GM18498 (cell line): ENCODE measurements around the gene ACAA1.
"Not testable (repeated sequence)": the region's sequence is repeated elsewhere in the genome, so short reads cannot be mapped to it uniquely, and the experiment has no call there.

Experiments
- ATAC-seq: cut with Tn5 transposase; IDR thresholded peaks from one replicate; pipeline ENCODE4 v1.9.1; 2021; ENCODE audit warnings: mild to moderate bottlenecking, moderate library complexity; ENCODE audit not compliant: unreplicated experiment

ACAA1 gene

GRCh38 chr3:38107911-38108648 is 28.8 kb downstream of the ACAA1 start:
- no peak for ATAC-seq

DNA sequence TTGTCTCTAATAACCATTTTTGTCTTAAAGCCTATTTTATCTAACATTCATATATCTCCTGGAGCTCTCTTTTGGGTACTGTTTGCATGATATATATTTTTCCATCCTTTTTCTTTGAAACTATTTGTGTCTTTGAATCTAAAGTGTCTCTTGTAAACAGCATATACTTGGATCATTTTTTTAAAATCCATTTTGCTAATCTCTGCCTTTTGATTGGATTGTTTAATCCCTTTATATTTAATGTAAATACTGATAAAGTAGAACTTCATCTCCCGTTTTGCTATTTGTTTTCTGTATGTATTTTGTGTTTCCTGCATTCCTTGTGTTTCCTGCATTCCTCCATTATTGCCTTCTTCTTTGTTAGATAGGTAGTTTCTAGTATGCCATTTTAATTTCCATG is 31.4 kb downstream of the ACAA1 start:
- ATAC-seq = no peak

- ATAC-seq = no peak
Measured at GRCh38 chr3:38102444-38102814, 34.5 kb downstream of the ACAA1 start.

DNA sequence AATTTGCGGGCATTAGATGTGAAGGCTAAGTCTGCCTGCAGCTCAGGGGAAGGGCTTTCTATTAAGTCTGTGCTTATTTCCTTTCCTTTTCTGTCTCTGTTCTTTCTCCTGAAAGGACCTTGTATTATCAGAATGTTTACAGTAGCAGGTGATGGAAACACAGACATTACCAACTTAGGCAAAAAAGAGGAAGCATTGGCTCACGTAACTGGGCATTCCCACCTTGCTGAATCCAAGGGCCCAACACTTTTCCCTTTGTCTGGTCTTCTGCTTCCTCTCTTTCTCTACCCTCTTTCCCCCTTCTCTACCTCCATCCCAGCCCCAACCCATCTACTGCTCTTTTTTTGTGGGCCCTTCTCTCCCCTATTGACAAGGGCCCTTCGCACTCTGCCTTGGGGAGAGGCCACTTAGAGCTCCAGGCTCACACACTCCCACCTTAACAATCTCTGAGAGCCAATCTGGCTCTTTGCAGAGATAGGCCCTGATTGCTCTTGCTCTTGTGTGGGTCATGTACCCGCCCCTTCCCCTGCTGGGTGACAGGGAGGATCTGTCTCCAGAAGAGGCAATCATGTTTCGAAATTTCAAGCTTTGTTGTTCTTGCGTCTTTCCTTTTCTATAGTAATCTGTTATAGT is 35.0 kb downstream of the ACAA1 start:
- ATAC-seq = no peak

DNA sequence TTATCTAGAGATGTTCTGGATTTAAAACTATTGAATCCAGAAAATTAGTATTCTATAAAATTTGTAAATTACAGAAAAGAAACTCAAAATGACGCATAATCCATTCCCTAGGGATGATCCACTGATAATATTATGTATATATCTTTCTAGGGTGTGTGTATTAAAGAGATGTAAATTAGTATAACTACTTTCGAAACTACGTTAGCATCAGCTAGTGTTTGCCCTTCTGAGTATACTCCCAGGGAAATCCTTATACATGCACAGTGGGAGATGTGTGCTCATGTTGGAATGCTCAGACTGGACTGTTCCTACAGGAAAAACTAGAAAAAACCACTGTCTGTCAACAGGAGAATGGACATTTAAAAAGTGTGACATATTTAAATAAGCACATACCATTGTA is 36.4 kb downstream of the ACAA1 start:
- no peak for ATAC-seq

DNA sequence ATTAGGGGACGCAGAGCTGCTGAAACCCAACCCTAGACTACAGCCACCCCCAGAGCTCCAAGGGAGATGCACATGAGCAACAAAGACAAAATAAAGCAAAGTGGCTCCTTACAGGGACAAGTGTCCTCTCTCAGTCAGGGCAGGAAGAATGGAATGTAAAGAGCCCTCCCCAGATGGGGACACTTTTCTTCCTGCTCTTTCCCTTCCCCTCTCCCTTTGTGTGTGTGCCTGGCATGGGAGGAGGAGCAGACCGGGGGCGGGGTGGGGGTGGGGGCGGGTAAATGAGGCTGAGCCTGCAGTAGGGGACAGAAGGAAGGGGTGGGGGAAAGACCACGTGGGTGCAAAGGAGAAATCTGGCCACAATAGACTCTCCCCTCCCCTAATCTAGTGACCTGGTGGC is 37.4 kb downstream of the ACAA1 start:
- no peak for ATAC-seq

DNA sequence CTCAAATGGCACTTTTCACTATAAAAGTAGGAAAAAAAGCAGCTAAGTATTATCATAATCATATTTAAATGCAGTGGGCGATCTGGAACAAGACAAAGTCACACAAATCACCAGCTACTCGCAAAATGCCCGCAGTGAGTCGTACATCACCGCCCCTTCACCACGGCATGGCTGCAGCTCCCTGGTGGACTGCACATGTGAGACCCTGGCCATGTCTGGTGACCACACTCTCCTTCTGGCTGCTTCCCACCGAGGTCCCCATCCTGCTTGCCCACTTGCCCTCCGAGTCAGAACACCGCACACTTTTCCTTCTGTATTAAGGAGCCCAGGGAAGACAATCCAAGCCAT is 38.6 kb downstream of the ACAA1 start:
- no peak for ATAC-seq

GRCh38 chr3:38097446-38098375 is 39.2 kb downstream of the ACAA1 start:
- ATAC-seq = no peak

DNA sequence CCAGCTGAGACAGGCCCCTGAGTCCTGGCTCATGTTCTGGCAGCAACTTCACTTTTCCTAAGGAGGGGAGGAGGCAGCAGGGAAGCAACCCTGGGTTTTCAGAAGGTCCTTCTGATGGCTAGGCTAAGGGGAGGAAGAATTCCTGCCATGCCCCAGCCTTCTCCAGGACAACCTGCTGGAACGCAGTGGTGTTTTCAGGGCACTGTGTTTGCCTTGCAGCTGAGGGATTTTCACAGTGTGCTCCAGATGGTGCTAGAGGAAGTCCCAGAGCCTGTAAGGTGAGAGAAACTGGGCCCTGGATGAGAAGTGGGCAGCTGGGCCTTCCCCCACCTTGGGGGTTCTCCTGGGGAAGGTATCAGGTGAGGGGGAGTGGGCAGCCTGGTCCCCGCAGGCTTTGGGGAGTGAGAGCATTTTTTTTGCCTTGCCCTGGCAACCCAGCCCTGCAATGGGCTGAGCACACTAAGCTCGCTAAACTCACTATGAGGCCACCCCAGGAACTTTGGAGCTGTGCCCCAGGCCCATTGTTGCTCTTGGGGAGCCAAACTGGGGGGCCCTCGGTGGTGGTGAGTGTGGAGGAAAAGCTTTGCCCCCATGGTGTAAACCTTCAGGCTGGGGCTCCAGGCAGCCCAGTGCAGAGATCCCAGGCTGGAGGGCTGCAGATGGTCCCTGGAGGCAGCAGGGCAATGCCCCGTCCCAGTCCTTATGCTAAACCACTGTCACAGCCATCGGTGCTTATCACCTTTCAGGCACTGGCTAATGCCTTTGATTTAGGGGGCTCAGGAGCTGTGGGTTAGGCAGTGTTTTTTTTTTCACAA is 41.1 kb downstream of the ACAA1 start:
- no peak for ATAC-seq

DNA sequence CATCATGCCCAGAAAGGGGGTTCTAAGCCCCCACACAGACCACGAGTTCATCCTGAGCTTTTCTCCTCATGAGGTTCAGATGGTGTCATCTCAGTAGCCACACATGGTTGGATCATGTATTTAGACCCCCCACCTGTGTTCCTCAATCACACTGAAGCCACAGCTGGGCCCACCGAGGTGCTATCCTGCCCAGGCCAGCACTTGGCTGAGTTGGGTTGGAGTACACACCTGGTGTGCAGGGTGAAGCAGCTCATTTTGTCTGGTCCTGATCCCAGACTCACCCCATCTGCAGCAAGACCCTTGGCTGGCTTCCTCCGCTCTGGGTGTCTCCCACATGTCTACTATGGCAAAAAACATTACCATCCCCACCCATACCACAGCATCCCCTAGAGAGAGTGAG is 41.9 kb downstream of the ACAA1 start:
- ATAC-seq = no peak

- no peak for ATAC-seq
Measured at GRCh38 chr3:38090453-38090852, 46.5 kb downstream of the ACAA1 start.

- ATAC-seq = no peak
Measured at GRCh38 chr3:38089163-38089562, 47.8 kb downstream of the ACAA1 start.

DNA sequence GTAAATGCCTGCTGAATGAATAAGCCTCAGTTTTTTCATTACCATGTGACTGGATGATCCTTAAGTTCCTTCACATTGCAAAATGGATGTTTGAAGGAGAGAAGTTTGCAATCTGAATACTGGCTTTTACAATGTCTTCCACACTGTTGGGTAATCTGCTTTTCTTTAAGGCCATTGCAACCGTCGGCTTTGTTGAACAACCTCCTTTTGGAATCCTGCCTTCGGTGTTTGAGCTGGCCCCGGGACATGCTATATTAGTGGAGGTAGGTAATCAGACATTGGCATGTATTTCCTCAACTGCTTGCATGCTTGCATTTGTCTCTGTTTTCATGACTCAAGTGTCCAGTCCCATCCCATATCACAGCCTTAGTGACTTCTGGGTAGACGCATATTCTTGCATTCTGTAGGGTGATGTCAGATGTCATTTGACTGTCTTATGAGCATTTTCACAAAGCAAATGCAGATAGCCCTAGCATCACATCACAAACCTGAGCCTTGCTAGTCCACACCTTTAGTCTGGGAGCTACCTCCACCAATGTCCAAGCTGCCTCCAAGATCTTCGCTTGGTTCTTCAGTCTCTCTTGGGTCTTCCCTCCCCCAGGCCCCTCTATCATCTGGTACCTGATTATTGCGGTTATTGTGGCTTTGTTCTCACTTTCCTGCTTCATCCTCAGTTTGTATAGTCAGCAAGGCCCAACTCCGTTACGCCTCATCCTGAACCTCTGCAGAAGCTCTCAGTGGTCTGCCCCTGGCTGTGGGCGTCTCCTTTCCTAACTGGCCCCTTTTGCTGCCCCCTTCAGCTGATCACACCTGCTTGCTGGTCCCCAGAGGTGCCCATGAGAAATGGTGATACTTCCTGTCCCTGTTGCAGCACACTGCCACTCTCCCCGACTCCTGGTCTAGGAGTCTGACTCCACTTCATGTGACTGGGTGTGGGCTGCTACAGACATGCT is 48.5 kb downstream of the ACAA1 start:
- ATAC-seq = no peak

GRCh38 chr3:38087278-38087677 is 49.6 kb downstream of the ACAA1 start:
- ATAC-seq = not testable (repeated sequence)

- no peak for ATAC-seq
Measured at GRCh38 chr3:38086496-38086895, 50.4 kb downstream of the ACAA1 start.

GRCh38 chr3:38085943-38086324 is 51.0 kb downstream of the ACAA1 start:
- no peak for ATAC-seq

DNA sequence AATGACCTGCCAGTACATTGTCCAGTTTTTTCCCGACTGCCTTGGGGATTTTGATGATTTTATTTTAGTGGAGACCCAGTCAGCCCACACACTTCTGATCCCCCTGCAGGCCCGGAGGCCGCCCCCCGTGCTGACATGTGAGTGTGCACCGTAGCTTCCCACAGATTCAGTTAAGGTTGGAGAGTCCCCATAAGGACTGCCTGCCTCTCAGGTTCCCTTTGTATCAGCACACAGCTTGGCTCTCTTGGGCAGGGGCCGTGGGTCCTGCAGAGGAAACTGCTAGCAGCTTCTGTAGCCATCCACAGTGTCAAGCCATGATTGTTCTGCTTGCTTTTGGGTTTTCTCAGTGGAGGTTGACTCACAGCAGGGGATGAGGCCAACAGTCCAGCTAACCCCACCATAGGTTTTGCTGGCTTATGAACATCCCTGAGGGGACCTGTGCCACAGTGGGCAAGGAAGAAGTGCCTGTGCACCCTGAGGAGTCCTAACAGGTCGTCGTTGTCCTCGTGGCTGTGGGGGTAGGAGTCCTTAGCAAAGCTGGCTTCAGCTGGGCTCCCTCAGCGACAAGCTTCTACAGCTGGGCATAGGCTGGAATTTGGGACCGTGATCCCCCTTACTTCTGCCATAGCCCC is 51.5 kb downstream of the ACAA1 start:
- no peak for ATAC-seq

GRCh38 chr3:38084334-38085310 is 52.3 kb downstream of the ACAA1 start:
- no peak for ATAC-seq
